ENCODE data around the gene TMEM169. TPM values are rescaled to one million over a fixed set of nuclear protein-coding genes. Genes with fewer than 3 reads are reported as not detected.
A peak's percentile ranks its signal among the peaks of the same experiment; 100 is the strongest.
"Not testable (repeated sequence)": the region's sequence is repeated elsewhere in the genome, so short reads cannot be mapped to it uniquely, and the experiment has no call there.

The TMEM169 gene
- total RNA-seq, 4 donors from 2014 or later: 0.41 to 6.4 (median 1.9) TPM; not detected in 1

DNA sequence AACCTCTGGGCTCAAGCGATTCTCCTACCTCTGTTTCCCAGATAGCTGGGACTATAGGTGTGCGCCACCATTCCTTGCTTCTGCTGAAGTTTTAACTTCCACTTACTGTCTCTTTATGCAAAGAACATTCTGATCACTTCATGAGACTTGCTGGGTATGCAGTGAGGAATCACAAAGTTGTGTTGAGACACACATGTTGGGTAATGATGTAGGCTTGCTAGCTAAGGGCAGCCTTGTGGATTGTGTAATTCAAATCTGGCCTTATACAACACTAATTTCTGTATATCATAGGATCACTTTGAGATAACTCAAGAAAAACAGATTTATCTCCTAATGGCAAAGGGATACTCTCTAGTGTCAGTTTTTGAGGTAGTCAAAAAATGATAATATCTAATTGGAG, 51.7 kb downstream of the TMEM169 start:
- Histone ChIP-seq H3K27ac (no peak overlapping the region), H3K4me3 (no peak overlapping the region), H3K27me3 (no peaks in the 10 kb centered on the region), H3K9me3 (no peaks in the 10 kb centered on the region), H3K4me1 (no peaks in the 10 kb centered on the region), H3K36me3 (peaks cover 0 to 71% (median 35%) of the 10 kb centered on the region in 4 donors)
- WGBS, 2 donors (ENCODE audit: low coverage in 1 of 2): 97 to 100% methylated on average over 1 to 2 of the region's 2 CpGs
- TF ChIP-seq POLR2AphosphoS5 (IDR thresholded peaks at IDR 0.05): no peak
- no peak for TF ChIP-seq CTCF (IDR thresholded peaks at IDR 0.05)
- no peak for TF ChIP-seq POLR2A (IDR thresholded peaks at IDR 0.05)
- no peak for TF ChIP-seq EP300 (IDR thresholded peaks at IDR 0.05; ENCODE audit: low read depth)
- in situ Hi-C loops (cut with MboI; ENCODE audit: low pct_ligation_motif_present in 1 of 4, low pct_unique_long_range_greater_than_20kb in 1 of 4, low sequenced_read_pairs in 3 of 4) (no loop called here), intact Hi-C loops (cut with DNase I; ENCODE audit: low total_unique reads) (no loop called here)
- DNase-seq: no peak

DNA sequence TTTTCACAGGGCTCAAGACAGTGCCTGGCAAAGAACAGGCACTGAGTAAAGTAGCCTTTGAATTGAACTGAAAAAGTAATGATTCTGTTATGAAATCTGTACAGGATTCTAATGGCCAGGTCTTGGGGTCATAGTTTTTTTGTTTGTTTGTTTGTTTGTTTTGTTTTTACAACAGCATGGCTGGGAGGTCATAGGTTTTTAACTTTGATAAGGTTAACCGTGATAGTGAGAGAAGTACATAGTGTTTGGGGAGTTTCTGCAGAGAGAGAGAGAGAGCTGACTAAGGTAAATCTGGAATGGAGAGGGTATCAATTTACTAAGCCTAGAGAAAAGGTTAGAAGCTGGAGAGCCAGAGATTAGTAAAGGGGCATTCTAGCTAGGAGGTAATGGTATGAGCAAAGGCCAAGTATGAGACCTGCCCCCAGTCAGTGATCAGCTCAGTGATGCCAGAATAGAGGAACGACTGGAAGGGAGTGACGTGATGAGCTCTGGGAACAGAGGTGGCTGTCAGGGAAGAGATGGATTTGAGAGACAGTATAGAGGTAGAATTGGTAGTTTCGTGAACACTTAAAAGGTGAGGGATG, 53.3 kb downstream of the TMEM169 start:
- no peaks in the 10 kb centered on the region for H3K4me1 ChIP-seq
- TF ChIP-seq CTCF (IDR thresholded peaks at IDR 0.05) (no peak), EP300 (IDR thresholded peaks at IDR 0.05; ENCODE audit: low read depth) (no peak), POLR2AphosphoS5 (IDR thresholded peaks at IDR 0.05) (no peak), POLR2A (IDR thresholded peaks at IDR 0.05) (no peak)
- intact Hi-C loops (cut with DNase I; ENCODE audit: low total_unique reads): no loop called here
- DNase-seq: no peak
- no peak overlapping the region for H3K4me3 ChIP-seq
- 85 to 93% methylated on average over 4 of the region's 4 CpGs for WGBS, 2 donors (ENCODE audit: low coverage in 1 of 2)
- H3K36me3 ChIP-seq: peaks cover 0 to 79% (median 40%) of the 10 kb centered on the region in 4 donors
- H3K9me3 ChIP-seq: no peaks in the 10 kb centered on the region
- in situ Hi-C loops (cut with MboI; ENCODE audit: low pct_ligation_motif_present in 1 of 4, low pct_unique_long_range_greater_than_20kb in 1 of 4, low sequenced_read_pairs in 3 of 4): no loop called here
- no peaks in the 10 kb centered on the region for H3K27me3 ChIP-seq
- no peak overlapping the region for H3K27ac ChIP-seq

GRCh38 chr2:216139884-216140283, 58.2 kb downstream of the TMEM169 start:
- DNase-seq: no peak
- in situ Hi-C loops (cut with MboI; ENCODE audit: low pct_ligation_motif_present in 1 of 4, low pct_unique_long_range_greater_than_20kb in 1 of 4, low sequenced_read_pairs in 3 of 4) (no loop called here), intact Hi-C loops (cut with DNase I; ENCODE audit: low total_unique reads) (no loop called here)
- Histone ChIP-seq H3K27ac (no peak overlapping the region), H3K27me3 (no peaks in the 10 kb centered on the region), H3K36me3 (peaks cover 0 to 84% (median 44%) of the 10 kb centered on the region in 4 donors), H3K9me3 (no peaks in the 10 kb centered on the region), H3K4me1 (no peaks in the 10 kb centered on the region), H3K4me3 (no peak overlapping the region)
- no peak for TF ChIP-seq POLR2A (IDR thresholded peaks at IDR 0.05)
- TF ChIP-seq CTCF (IDR thresholded peaks at IDR 0.05): peak in 3 of 5 experiments; percentile 16 to 23 (median 17)

DNA sequence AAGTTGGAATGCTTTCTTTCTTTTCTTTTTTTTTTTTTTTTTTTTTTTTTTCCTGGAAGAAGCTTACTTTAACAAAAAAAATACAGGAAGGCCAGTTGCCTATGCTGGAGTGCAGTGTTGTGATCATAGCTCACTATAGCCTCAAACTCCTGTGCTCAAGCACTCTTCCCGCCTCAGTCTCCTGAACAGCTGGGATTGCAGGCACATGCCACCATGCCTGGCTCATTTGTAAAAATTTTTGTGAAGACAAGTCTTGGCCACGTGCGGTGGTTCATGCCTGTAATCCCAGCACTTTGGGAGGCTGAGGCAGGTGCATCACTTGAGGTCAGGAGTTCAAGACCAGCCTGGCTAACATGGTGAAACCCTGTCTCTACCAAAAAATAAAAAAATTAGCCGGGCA, 59.8 kb downstream of the TMEM169 start:
- H3K9me3 ChIP-seq; H3K27me3 ChIP-seq; H3K4me3 ChIP-seq; H3K4me1 ChIP-seq; DNase-seq; in situ Hi-C loops (cut with MboI; ENCODE audit: low pct_ligation_motif_present in 1 of 4, low pct_unique_long_range_greater_than_20kb in 1 of 4, low sequenced_read_pairs in 3 of 4); intact Hi-C loops (cut with DNase I; ENCODE audit: low total_unique reads); H3K27ac ChIP-seq: not testable (repeated sequence)
- 92 to 100% methylated on average over 1 to 4 of the region's 4 CpGs for WGBS, 2 donors (ENCODE audit: low coverage in 1 of 2)
- peaks cover 0 to 89% (median 44%) of the 10 kb centered on the region in 4 donors for H3K36me3 ChIP-seq

DNA sequence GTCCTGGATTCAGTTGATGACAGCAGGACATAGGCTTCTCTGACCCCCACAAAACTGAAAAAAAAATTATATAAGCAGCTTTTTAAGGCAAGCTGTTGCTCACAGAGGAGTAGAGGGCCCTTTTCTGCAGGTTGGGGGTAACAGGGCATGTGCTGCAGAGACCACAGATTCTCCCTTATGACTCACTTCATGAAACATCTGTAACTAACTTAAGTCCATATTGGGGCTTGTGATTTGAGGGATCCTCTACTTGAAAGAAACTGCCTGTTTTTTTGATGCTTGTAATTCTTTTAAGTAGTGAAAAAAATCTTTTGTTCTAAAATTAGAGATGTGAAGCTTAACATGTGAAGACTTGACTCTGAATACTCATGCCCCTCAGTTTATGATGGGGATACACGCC, 60.8 kb downstream of the TMEM169 start:
- 96 to 100% methylated on average over 1 of the region's 1 CpG for WGBS, 2 donors (ENCODE audit: low coverage in 1 of 2)
- peaks cover 0 to 91% (median 39%) of the 10 kb centered on the region in 4 donors for H3K36me3 ChIP-seq
- intact Hi-C loops (cut with DNase I; ENCODE audit: low total_unique reads) (no loop called here), in situ Hi-C loops (cut with MboI; ENCODE audit: low pct_ligation_motif_present in 1 of 4, low pct_unique_long_range_greater_than_20kb in 1 of 4, low sequenced_read_pairs in 3 of 4) (no loop called here)
- H3K9me3 ChIP-seq: no peaks in the 10 kb centered on the region
- no peak for TF ChIP-seq POLR2AphosphoS5 (IDR thresholded peaks at IDR 0.05)
- TF ChIP-seq CTCF (IDR thresholded peaks at IDR 0.05): no peak
- no peak for TF ChIP-seq EP300 (IDR thresholded peaks at IDR 0.05; ENCODE audit: low read depth)
- TF ChIP-seq POLR2A (IDR thresholded peaks at IDR 0.05): no peak
- no peak for DNase-seq
- no peak overlapping the region for H3K4me3 ChIP-seq
- no peak overlapping the region for H3K27ac ChIP-seq
- no peaks in the 10 kb centered on the region for H3K4me1 ChIP-seq
- H3K27me3 ChIP-seq: no peaks in the 10 kb centered on the region

Data from transverse colon (tissue), 4 donors.